GM18870 (cell line): ENCODE results near the gene SNX27.

ENCODE experiments used
- ATAC-seq: cut with Tn5 transposase; IDR thresholded peaks from one replicate; pipeline ENCODE4 v1.9.1; 2021; ENCODE audit warnings: moderate library complexity; ENCODE audit not compliant: unreplicated experiment

Gene SNX27

GRCh38 chr1:151702936-151703335 is 91.1 kb downstream of the SNX27 start:
- no peak for ATAC-seq

- ATAC-seq: no peak
Measured at GRCh38 chr1:151703813-151704212, 92.0 kb downstream of the SNX27 start.

GRCh38 chr1:151704246-151704645 is 92.4 kb downstream of the SNX27 start:
- ATAC-seq: no peak

GRCh38 chr1:151705146-151705545 is 93.3 kb downstream of the SNX27 start:
- ATAC-seq: no peak

GRCh38 chr1:151705753-151706463 is 94.1 kb downstream of the SNX27 start:
- ATAC-seq: no peak

GRCh38 chr1:151706464-151707415 is 94.9 kb downstream of the SNX27 start:
- no peak for ATAC-seq

- no peak for ATAC-seq
Measured at GRCh38 chr1:151707541-151708065, 95.8 kb downstream of the SNX27 start.

GRCh38 chr1:151708891-151709290 is 97.0 kb downstream of the SNX27 start:
- ATAC-seq: no peak

GRCh38 chr1:151710187-151710840 is 98.5 kb downstream of the SNX27 start:
- ATAC-seq: no peak

- no peak for ATAC-seq
Measured at GRCh38 chr1:151711044-151711800, 99.4 kb downstream of the SNX27 start.

- ATAC-seq: no peak
Measured at GRCh38 chr1:151711951-151712350, 100.1 kb downstream of the SNX27 start.

- no peak for ATAC-seq
Measured at GRCh38 chr1:151713044-151713443, 101.2 kb downstream of the SNX27 start.

GRCh38 chr1:151713874-151714273 is 102.0 kb downstream of the SNX27 start:
- ATAC-seq: no peak

GRCh38 chr1:151714820-151715725 is 103.2 kb downstream of the SNX27 start:
- no peak for ATAC-seq

GRCh38 chr1:151715726-151716404 is 104.0 kb downstream of the SNX27 start:
- no peak for ATAC-seq

- ATAC-seq: no peak
Measured at GRCh38 chr1:151716405-151716762, 104.5 kb downstream of the SNX27 start.

- no peak for ATAC-seq
Measured at GRCh38 chr1:151716771-151717631, 105.2 kb downstream of the SNX27 start, which contains the start of gene CELF3. TSS of gene CELF3 (minus strand) at chr1:151716803. CDS start at chr1:151716020, 783 bp downstream.

GRCh38 chr1:151718011-151718431 is 106.2 kb downstream of the SNX27 start:
- no peak for ATAC-seq
